ENCODE measurements around the gene EPHB4.

DNA sequence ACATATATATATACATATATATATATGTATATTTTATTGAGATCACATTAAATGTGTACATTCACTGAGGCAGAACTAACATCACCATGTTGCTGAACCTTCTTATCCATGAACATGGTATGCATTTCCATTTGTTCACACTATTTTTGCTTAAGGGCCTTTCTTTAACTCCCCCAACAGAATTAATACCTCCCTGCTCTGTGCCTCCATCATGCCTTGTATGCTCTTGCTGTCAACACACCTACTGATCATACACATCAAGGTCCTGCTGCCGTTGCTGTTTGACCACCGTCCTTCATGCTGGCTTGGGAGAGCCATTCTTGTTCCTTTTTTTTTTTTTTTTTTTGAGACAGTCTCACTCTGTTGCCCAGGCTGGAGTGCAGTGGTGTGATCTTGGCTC, 43.5 kb downstream of the EPHB4 start:
- TF ChIP-seq CTCF (IDR thresholded peaks at IDR 0.05) (no peak), POLR2A (IDR thresholded peaks at IDR 0.05) (no peak), EP300 (IDR thresholded peaks at IDR 0.05) (no peak)

Data from ovary (tissue), 3 donors.